HG03196 (cell line): ENCODE data around the gene TVP23A.
"Not testable (repeated sequence)": the region's sequence is repeated elsewhere in the genome, so short reads cannot be mapped to it uniquely, and the experiment has no call there.

Source experiments
- ATAC-seq: cut with Tn5 transposase; IDR thresholded peaks from one replicate; pipeline ENCODE4 v1.9.1; 2021; ENCODE audit not compliant: unreplicated experiment

TVP23A gene

DNA sequence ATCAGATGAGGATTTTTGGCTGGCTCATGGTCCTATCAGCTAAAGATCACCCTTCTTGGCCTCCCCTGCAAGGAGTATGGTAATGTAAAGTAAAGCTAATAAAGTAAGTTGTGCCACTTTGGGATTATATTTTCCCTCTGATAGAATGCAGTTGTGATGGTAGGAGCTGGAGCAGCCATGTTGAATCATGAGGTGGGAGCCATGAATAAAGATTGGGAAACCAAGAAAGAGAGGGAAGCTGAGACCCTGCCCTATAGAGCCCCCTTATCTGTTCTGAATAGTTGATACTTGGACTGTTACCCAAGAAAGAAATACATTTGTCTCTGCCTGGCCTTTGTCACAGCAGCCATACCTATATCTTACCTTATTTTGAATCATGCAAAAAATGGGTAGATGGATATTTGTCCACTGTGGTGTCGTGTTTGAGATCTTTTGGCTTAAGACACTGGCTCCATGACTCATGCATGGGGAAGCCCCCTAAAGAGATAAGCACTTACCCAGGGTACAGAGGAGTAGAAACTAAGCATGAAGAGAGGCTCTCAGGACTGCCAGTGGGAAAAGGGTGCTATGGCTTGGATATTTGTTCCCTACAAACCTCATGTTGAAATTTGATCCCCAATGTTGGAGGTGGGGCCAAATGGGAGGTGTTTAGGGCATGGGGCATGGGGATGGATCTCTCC is 17.7 kb upstream of the TVP23A start:
- no peak for ATAC-seq

DNA sequence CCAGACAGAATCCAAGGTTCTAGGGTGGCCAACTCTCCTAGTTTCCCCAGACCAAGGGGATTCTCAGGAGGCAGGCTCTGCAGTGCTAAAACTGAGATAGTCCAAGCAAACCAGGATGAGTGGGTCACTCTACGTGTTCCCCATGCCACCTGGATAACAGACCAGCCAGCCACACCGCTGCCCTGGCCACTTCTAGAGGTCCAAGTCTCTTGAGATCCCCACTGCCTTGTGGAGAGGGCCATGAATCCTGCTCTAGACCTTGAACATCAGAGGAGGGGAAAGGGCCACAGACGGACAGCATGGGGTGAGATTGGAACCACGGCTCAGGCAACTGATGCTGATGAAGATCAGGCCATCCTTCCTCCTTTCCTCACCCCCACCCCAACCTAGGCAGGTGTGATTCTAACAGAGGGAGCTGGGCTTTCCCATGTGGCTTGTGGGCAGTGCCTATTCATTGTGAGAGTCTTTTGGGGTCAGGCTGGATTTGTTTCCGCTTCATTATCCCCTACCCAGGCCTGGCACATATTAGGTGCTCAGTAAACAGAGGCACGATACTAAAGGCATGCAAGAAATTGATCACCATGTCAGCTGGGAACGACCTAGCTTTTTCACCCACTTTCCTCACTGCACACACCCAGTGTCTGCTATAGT is 16.8 kb upstream of the TVP23A start:
- peak; percentile 44 for ATAC-seq

DNA sequence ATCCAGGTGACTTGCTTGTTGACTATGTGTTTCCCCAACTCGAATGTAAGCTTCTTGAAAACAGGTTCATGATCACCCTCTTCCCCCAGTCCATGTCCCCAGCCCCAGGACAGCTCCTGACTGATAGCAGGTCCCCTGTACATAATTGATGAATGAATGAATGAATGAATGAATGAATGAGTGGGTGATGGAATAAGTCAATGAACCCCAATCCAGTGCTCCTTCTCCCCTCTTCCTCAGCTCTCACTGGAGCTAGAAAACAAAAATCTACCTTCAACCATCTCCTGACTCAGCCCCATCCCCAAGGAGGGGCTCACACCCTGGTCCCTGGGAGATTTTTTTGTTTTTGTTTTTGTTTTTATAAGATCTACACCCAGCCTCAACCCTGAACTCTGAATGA is 16.2 kb upstream of the TVP23A start:
- no peak for ATAC-seq

DNA sequence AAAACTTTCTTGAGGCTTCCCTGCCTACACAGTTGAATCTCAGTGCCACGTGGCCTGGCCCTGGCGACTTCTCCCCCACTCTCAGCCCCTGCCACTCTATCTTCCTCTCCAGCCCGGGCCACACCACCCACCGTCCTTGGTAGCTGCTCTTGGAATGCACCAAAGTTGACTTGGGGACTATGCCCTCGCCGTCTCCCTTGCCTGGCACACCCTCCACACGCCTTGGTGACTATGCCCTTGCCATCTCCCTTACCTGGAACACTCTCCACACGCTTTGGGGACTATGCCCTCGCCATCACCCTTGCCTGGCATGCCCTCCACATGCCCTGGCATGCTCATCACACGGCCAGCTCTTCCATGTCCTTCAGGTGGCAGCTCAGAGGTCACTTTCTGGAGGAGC is 15.5 kb upstream of the TVP23A start:
- no peak for ATAC-seq

DNA sequence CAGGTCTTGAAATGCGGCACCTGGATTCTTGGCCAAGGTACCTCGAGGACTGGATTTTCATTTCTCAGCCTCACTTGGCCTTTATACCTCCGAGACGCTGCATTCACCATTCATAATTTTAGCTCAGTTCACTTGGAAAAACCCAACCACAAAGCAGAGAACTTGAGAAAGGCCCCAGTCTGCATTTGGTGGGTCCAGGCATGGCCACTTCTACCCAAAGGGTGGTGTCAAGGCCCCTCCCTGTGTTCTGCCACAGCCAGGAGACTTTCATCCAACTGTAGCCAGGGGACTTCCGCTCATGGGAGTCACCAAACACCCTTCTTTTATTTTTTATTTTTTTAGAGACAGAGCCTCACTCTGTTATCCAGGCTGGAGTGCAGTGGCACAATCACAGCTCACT is 14.7 kb upstream of the TVP23A start:
- no peak for ATAC-seq

DNA sequence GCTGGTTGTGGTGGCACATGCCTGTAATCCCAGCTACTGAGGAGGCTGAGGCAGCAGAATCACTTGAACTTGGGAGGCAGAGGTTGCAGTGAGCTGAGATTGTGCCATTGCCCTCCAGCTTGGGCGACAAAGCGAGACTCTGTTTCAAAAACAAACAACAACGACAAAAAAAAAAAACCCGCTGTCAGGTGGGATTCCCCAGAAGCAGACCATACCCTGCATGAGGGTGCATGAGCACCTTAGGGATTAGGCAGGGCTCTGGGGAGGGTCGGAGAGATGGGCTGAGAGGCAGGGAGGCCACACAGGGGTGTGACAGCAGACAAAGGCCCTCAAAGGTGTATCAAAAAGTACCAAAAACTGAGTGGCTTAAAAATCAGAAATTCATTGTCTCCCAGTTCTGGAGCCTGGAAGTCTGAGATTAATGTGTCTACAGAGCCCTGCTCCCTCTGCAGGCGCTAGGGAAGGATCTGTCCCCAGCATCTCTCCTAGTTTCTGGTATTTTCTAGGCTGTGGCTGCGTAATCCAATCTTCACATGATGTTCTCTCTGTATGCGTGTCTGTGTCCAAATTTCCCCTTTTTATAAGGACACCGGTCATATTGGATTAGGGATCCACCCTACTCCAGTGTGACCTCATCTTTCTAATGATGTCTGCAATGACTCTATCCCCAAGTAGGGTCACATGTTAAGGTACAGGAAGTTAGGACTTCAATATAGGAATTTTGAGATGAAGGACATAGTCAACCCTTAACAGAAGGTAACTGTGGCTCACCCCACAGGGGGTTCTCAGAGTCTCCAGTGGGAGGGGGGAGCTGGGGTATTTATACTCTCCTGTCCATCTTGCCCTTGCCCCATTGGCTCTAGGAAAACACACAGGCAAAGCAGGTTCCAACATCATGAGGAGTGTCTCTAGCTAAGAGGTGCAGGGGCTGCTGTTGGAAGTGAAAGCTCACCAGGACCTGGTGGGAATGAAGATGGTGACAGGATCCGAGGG is 13.6 kb upstream of the TVP23A start:
- no peak for ATAC-seq

DNA sequence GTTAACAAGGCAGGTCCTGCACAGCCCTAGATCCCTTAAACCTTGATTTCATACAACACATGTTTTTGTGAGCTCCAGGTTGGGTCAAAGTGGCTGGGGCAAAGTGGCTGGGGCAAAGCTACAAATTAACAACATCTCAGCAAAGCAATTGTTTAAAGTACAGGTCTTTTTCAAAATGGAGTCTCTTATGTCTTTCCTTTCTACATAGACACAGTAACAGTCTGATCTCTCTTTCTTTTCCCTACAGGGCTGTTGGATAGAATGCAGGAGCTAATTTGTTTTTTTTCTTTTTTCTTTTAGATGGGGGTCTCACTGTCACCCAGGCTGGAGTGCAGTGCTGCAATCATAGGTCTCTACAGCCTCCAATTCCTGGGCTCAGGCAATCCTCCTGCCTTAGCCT is 11.6 kb upstream of the TVP23A start:
- not testable (repeated sequence) for ATAC-seq

DNA sequence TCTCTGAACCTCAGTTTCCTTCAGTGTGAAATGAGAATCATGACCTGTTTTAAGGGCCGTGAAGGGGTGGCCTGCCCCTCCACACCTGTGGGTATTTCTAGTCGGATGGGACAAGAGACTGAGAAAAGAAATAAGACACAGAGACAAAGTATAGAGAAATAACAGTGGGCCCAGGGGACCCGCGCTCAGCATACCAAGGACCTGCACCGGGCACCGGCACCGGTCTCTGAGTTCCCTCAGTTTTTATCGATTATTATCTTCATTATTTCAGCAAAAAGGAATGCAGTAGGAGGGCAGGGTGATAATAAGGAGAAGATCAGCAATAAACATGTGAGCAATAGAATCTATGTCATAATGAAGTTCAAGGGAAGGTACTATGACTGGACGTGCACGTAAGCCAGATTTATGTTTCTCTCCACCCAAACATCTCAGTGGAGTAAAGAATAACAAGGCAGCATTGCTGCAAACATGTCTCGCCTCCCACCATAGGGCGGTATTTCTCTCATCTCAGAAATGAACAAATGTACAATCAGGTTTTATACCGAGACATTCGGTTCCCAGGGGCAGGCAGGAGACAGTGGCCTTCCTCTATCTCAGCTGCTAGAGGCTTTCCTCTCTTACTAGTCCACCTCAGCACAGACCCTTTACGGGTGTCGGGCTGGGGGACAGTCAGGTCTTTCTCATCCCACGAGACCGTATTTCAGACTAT is 10.9 kb upstream of the TVP23A start:
- ATAC-seq = not testable (repeated sequence)

DNA sequence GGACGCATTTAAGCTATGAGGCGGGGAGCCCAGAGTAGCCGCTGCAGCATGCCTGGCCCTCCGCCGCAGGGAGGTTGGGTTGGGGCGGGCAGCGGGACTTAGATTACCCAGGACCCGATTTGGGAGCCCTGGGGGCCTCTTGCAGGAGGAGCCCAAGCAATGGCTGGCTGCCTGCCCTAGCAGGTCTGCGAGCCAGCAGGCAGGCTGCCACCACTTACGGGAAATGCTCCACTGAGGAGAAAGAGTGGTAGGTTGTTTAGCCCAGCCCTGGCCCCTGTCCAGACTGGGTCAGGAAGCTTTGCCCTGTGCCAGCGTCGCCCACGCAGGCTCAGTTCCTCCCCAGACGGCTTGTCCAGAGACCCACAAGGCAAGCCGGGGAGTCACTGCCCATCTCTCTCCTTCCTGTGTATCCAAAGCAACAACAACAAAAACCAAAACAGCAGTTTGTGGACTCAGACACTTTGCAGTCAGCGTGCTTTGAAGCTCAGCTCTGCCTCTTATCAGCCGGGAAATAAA is 10.3 kb upstream of the TVP23A start:
- ATAC-seq = no peak

DNA sequence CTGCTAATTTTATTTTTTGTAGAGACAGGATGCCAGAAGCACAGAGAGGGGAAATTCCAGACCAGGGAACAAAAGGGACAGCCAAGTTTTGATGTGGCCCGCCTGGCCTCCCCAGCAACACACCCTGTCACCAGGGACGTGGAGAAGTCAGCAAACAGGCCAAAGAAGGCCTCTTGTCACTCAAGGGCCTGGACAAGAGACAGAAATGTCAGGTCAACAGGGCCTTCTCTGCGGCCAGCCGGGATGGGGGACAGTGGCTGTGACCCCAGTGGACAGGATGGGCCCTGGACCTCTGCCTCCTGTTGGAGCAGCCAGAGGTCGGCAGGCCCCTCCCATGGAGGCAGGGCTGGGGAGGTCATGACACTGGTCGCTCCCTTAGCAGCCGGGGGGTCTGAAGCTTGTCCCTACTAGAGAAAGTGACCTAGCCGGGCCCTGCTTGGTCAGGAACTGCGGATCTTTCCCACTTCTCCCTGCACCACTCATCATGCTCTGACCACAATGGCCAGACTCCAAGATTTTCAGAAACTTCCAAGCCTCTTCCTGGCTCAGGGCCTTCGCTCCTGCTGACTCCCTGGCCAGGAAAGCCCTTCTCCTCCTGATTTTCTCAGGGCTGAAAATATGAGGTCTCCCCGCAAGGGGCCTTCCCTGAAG is 9.2 kb upstream of the TVP23A start:
- ATAC-seq = no peak

DNA sequence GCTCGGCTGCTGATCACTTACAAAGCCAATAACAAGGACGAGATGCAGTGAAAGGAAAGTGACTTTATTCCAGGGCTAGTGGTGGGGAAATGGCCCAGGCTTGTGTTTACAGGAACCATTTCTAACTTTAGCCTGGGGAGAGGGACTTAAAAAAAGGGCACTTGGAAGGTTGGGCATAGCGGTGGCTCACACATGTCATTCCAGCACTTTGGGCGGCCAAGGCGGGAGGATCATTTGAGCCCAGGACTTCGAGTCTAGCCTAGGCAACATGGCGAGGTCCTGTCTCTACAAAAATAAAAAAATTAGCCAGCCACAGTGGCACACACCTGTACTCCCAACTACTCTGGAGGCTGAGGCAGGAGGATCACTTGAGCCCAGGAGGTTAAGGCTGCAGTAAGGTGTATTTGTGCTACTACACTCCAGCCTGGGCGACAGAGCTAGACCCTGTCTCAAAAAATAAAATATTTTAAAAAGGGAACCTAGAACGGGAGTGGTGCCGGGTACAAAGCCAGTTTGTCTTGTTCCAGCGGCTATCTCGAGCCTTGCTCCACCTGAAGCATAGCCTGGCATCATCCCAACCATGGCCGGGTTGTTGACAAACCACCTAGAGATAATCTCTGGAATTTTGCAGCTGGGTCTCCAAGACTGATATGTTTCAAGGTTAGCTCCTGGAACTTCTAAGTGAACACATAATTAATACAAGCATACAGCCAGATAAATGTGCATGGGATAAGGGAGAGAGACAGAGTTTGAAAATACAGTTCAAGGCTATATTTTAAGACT is 5.7 kb upstream of the TVP23A start:
- ATAC-seq = no peak

DNA sequence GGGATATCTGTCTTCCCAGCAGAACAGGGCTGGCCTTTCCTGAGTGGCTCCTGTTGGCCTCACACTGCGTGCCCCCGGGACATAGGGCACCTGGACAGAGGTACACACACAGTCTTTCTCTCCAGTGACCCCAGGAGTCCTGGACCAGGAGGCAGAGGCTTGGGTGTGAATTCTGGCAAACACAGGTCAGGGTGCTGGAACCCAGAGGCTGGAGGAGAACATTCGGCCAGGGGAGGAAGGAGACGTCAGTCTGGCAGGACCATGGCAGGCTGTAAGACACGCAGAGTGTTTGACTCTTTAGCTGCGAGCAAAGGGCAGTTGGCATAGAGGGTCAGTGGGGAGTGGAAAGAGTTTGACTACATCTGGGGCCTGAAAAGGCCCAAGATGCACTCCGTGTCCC is 4.1 kb upstream of the TVP23A start:
- ATAC-seq = no peak

DNA sequence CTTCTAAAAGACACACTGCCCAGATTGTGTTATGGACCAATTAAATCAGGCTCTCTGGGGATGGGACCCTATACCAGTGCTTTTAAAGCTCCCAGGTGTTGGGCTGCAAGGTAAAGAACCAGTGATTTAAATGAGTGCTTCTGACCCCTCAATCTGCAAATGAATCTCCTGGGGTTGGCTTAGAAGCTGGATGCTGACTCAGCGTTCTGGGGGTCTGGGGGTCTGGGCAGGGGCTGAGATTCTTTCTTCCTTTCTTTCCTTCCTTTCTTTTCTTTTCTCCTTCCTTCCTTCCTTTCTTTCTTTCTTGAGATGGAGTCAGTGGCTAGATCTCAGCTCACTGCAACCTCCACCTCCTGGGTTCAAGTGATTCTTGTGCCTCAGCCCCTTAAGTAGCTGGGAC is 2.0 kb upstream of the TVP23A start:
- ATAC-seq = no peak

DNA sequence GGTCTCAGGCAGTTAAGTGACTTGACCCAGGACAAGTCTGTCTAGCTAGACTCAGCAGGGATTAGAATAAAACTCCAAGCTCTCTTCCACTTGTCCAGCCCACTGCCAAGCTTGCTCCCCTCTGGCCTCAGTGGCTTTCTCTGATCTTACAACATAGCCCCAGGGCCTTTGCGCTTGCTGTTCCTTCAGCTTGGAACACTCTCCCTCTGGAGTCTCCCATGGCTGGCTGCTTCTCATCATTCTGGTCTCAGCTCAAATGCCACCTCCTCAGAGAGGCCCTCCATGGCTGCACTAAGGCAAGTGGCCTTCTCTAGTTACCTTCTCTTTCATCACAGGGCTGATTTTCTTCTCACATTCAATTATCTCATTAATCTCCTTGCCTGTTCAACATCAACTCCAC is 1.1 kb downstream of the TVP23A start:
- ATAC-seq = no peak

DNA sequence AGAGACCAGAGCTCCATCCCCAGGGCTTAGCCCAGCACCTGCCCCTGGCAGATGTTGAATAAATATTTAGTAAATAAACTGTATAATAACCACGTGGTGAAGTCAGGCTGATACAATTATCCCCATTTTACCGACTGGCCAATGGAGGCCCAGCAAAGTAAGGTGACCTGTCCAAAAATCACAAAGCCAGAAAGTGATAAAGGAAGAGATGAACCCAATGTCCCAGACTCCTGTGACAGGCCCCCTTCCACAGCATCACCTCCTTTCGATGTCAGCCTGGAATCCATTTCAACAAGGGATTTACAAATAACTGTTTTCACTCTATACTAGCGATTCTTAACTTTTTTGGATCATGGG is 5.5 kb downstream of the TVP23A start:
- ATAC-seq = no peak

DNA sequence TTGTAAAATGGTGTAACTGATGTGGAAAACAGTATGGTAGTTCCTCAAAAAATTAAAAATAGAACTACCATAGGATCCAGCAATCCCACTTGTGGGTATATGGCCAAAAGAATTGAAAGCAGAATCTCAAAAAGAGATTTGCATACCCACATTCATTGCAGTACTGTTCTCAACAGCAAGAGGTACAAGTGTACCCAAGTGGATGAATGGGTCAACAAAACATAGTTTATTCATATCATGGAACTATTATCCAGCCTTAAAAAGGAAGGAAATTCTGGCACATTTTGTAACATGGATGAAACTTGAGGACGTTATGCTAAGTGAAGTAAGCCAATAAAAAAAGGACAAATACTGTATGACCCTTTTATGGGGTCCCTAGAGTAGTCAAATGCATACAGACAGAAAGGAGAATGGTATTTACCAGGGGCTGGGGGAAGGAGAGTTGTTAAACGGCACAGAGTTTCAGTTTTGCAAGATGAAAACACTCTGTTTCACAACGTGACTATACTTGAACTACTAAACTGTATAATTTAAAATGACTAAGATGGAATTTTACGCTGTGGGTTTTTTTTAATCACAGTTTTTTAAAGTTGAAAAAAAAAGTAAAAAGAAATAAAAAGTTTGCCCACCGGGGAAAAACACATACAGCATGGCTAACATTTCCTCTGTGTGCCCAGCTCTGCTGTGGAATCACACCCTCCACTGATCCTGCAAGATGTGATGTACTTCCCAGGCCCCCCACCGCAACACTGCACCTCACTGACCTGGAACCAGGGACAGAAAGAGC is 6.1 kb downstream of the TVP23A start:
- ATAC-seq = peak; percentile 66

DNA sequence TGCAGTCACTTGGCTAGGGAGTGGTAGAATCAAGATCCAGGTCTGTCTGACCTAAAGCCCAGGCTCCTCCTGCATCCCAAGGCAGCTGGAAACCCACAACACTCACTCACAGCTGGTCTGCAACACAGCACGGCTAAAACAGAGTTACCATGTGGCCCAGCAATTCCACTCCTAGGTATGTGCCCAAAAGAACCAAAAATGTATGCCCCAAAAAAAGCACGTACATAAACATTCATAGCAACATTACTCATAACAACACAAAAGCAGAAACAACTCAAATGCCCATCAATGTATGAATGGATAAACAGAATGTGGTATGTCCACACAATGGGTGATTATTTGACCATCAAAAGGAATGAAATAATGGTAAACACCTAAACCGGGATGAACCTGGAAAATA is 8.9 kb downstream of the TVP23A start:
- ATAC-seq = no peak

DNA sequence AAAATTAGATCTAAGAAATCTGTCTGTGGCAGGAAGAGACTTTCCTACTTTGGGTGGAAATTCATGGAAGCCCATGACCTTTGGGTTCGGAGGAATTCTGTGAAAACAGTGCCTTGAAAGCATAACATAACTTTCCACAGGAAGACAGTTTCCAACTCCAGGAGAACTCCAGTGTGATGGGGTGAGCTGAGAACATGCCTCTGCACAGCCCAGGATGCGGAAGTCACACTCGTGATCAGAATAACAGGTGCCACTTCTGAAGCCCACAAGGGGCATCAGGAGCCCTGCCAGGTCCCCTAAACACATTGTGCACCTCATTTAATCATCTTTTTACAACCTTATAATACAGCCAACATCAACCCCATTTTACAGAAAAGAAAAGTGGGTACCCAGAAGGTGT is 9.7 kb downstream of the TVP23A start:
- ATAC-seq = no peak

DNA sequence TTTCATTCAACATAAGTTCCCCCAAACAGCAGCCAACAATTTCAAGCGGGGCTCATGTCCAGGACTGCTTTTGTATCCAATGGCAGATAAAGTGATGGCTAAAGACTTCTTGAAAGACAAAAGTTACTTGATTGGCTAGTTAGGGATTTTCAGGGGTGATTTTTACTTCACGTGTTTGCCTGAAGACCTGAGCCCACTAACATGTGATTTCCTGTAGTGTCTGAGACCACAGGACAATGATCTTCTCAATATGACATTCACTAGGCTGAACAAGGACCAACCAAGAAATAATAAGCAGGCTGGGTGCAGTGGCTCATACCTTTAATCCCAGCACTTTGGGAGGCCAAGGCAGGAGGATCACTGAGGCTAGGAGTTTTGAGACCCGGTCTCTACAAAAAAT is 10.4 kb downstream of the TVP23A start:
- no peak for ATAC-seq
